Kidney (tissue), 14 donors: ENCODE results near the gene CNTROB. TPM values are rescaled to one million over a fixed set of nuclear protein-coding genes. Genes with fewer than 3 reads are reported as not detected.
A peak's percentile ranks its signal among the peaks of the same experiment; 100 is the strongest.

Experiments
- DNase-seq, 5 donors: peaks; one replicate each; pipeline ENCODE4 v3.0.0-alpha.2; 2013 to 2020
- FAIRE-seq: peaks from 2 replicates; lab custom pipeline; 2012; peaks lifted over from hg19 to GRCh38; lab: Jason Lieb, UNC
- H3K27ac ChIP-seq, 2 donors: one replicate each; pipeline ENCODE4 v1.7.0; 2013; ENCODE audit warnings: low read depth in 2 of 2, low read length in 2 of 2, inconsistent platforms in 1 of 2
- H3K27me3 ChIP-seq: one replicate; pipeline ENCODE4 v1.7.1; 2013; ENCODE audit warnings: low read length, inconsistent platforms; ENCODE audit not compliant: control insufficient read depth, insufficient read depth
- H3K36me3 ChIP-seq, 3 donors: one replicate each; pipeline versions ENCODE4 v1.7.0 to v1.7.1; 2013; ENCODE audit warnings: low read length in 3 of 3, control low read depth in 1 of 3, inconsistent platforms in 1 of 3; ENCODE audit not compliant: insufficient read depth in 3 of 3, control insufficient read depth in 2 of 3
- H3K4me1 ChIP-seq, 3 donors: one replicate each; pipeline versions ENCODE4 v1.7.0 to v1.7.1; 2013; ENCODE audit warnings: low read length in 3 of 3, inconsistent platforms in 1 of 3, low read depth in 1 of 3; ENCODE audit not compliant: control insufficient read depth in 2 of 3, insufficient read depth in 2 of 3
- H3K4me3 ChIP-seq, 3 donors: one replicate each; pipeline versions ENCODE4 v1.7.0 to v1.8.1; 2013; ENCODE audit warnings: low read length in 3 of 3, control low read depth in 1 of 3, inconsistent platforms in 1 of 3
- H3K9ac ChIP-seq, 3 donors: one replicate each; pipeline versions ENCODE4 v1.7.0 to v1.7.1; 2013; ENCODE audit warnings: low read length in 3 of 3, control low read depth in 1 of 3, inconsistent platforms in 1 of 3
- H3K9me3 ChIP-seq, 3 donors: one replicate each; pipeline versions ENCODE4 v1.7.0 to v1.7.1; 2013; ENCODE audit warnings: low read length in 3 of 3, control low read depth in 1 of 3, inconsistent platforms in 1 of 3; ENCODE audit not compliant: control insufficient read depth in 2 of 3, insufficient read depth in 1 of 3
- CTCF ChIP-seq: IDR thresholded peaks from 3 replicates; pipeline ENCODE4 v1.5.1; 2012; ENCODE audit warnings: mild to moderate bottlenecking, moderate library complexity, borderline replicate concordance; ENCODE audit not compliant: insufficient read depth; ENCODE audit errors: extremely low read depth
- intact Hi-C: fragments of 100-400 bp; cut with DNase I; formaldehyde crosslinking; loops from one replicate; pipeline ENCODE4 v1.11.1; 2022
- polyA plus RNA-seq: library from polyadenylated mRNA; stranded (reverse); fragments of 350-450 nt; fragmentation: Illumina TruSeq; extraction: RNeasy Lipid Tissue Mini Kit (QIAGEN cat#74804); gene quantifications from one replicate; pipeline ENCODE4 v1.2.3, GENCODE V29; 2014; ENCODE audit warnings: low read depth, low replicate concordance; ENCODE audit not compliant: insufficient read depth
- total RNA-seq: library from RNA; stranded (reverse); fragmentation: NEBNext Ultra II Directional; extraction: Animal tissue kit (Norgen Biotek cat#: 25700); gene quantifications from one replicate; pipeline ENCODE4 v1.2.1, GENCODE V29; 2021
- donor health status: control.
- donor health status: control.
- donor health status: control.
- donor health status: control.
- donor health status: control.
- donor health status: DM: yes; HTN: yes; CAD: no.
- donor health status: Normal renal cell carcinoma (clear cell type).

The CNTROB gene
- total and polyA plus RNA-seq, 2 donors from 2014 or later: 11.6 to 27.5 TPM

GRCh38 chr17:7987112-7987893, 55.3 kb downstream of the CNTROB start:
- intact Hi-C loops: loop anchor here (5.0 kb wide), 2 partner anchors 75 to 125 kb away; no protein-coding TSS in a partner anchor
- DNase-seq (no peak), FAIRE-seq (no peak)
- Histone ChIP-seq H3K27me3 (no peaks in the 10 kb centered on the region), H3K4me3 (no peak overlapping the region), H3K27ac (no peak overlapping the region), H3K9me3 (no peaks in the 10 kb centered on the region), H3K4me1 (peaks cover 0 to 3% (median 0%) of the 10 kb centered on the region in 3 donors), H3K9ac (no peak overlapping the region), H3K36me3 (no peaks in the 10 kb centered on the region)
- no peak for TF ChIP-seq CTCF

- TF ChIP-seq CTCF: peak; percentile 73
- Histone ChIP-seq H3K9me3 (no peaks in the 10 kb centered on the region), H3K9ac (no peak overlapping the region), H3K4me1 (peaks cover 0 to 3% (median 0%) of the 10 kb centered on the region in 3 donors), H3K4me3 (no peak overlapping the region), H3K27me3 (no peaks in the 10 kb centered on the region), H3K27ac (no peak overlapping the region), H3K36me3 (no peaks in the 10 kb centered on the region)
- peak in 3 of 5 donors; percentile 64 to 94 (median 93) for DNase-seq
- intact Hi-C loops: loop anchor here (5.0 kb wide), 2 partner anchors 76 to 126 kb away; no protein-coding TSS in a partner anchor
- FAIRE-seq: peak; percentile 58
Measured at GRCh38 chr17:7988750-7989178, 56.8 kb downstream of the CNTROB start.

- H3K9me3 ChIP-seq: no peaks in the 10 kb centered on the region
- intact Hi-C loops: loop anchor here (5.0 kb wide), 2 partner anchors 78 to 128 kb away; no protein-coding TSS in a partner anchor
- peak overlapping the region in 1 of 3 donors; percentile 64 for H3K4me3 ChIP-seq
- H3K36me3 ChIP-seq: no peaks in the 10 kb centered on the region
- no peaks in the 10 kb centered on the region for H3K27me3 ChIP-seq
- peak overlapping the region in 1 of 3 donors; percentile 46 for H3K9ac ChIP-seq
- peak; percentile 89 for TF ChIP-seq CTCF
- H3K27ac ChIP-seq: no peak overlapping the region
- peak; percentile 89 to 91 (median 90) for DNase-seq
- peaks cover 0 to 3% (median 0%) of the 10 kb centered on the region in 3 donors for H3K4me1 ChIP-seq
- no peak for FAIRE-seq
Measured at GRCh38 chr17:7989781-7990655, 58.0 kb downstream of the CNTROB start.
